Suprapubic skin (tissue), 4 donors: ENCODE data around the gene TTC24. TPM values are rescaled to one million over a fixed set of nuclear protein-coding genes. Genes with fewer than 3 reads are reported as not detected.
A peak's percentile ranks its signal among the peaks of the same experiment; 100 is the strongest.
"Not testable (repeated sequence)": the region's sequence is repeated elsewhere in the genome, so short reads cannot be mapped to it uniquely, and the experiment has no call there.

Experiments used
- DNase-seq, 2 donors: peaks; one replicate each; pipeline ENCODE4 v3.0.0-alpha.2; 2019; ENCODE audit warnings: low spot score in 2 of 2
- H3K27ac ChIP-seq: fragments of 200-600 bp; sonication (generic); one replicate; pipeline ENCODE4 v1.5.1; 2019
- H3K27me3 ChIP-seq: fragments of 200-600 bp; sonication (generic); one replicate; pipeline ENCODE4 v1.5.1; 2019
- H3K36me3 ChIP-seq: fragments of 200-600 bp; sonication (generic); one replicate; pipeline ENCODE4 v1.5.1; 2019
- H3K4me1 ChIP-seq: fragments of 200-600 bp; sonication (generic); one replicate; pipeline ENCODE4 v1.5.1; 2019
- H3K4me3 ChIP-seq: fragments of 200-600 bp; sonication (generic); one replicate; pipeline ENCODE4 v1.5.1; 2019; ENCODE audit warnings: mild to moderate bottlenecking
- H3K9me3 ChIP-seq: fragments of 200-600 bp; sonication (generic); one replicate; pipeline ENCODE4 v1.5.1; 2019
- EP300 ChIP-seq: sonication (generic); formaldehyde crosslinking; IDR thresholded peaks from one replicate; pipeline ENCODE4 v1.6.1; 2017; ENCODE audit warnings: antibody characterized with exemption
- POLR2A ChIP-seq, 2 donors: fragments of 450-650 bp; IDR thresholded peaks; one replicate each; pipeline ENCODE4 v1.6.1; 2017; ENCODE audit warnings: antibody characterized with exemption in 2 of 2, mild to moderate bottlenecking in 2 of 2, moderate library complexity in 2 of 2
- POLR2AphosphoS5 ChIP-seq, 3 donors: sonication (generic); formaldehyde crosslinking; IDR thresholded peaks; one replicate each; pipeline ENCODE4 v1.6.1; 2017; ENCODE audit warnings: antibody characterized with exemption in 3 of 3
- WGBS: methylation state at CpG from one replicate; pipeline ENCODE4 v1.1.5; 2018; 5-methylcytosine and 5-hydroxymethylcytosine counted together
- total RNA-seq, 4 donors: library from RNA; depleted of rRNA; stranded (reverse); fragments of >200 nt; gene quantifications; one replicate each; pipeline ENCODE4 v1.1.0, GENCODE V29; 2016
- TF ChIP-seq, protein P1 (sequence below), 2 donors: fragments of 200-600 bp in 1 of 2; fragments of 450-650 bp in 1 of 2; sonication (generic) in 1 of 2; IDR thresholded peaks; one replicate each; pipeline ENCODE4 v1.5.1; 2016 to 2019; ENCODE audit warnings: antibody characterized with exemption in 2 of 2, mild to moderate bottlenecking in 1 of 2, moderate library complexity in 1 of 2

The TTC24 gene
- total RNA-seq, 4 donors from 2014 or later, result not detected

DNA sequence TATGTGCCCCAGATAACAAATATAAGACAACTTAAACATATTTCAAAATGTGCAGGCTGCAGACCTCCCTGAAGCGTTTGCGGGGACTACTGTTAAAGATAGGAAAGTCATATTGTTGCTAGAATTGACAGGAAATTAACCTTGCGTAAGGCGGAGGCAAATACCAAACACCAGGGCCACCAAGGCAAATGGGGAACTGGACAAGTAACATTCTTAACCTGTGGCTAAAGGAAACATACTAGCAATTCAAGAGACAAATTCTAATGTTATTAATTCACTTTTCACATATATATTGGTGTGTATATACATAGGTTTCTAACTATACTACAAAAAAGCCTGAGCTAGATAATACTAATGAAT, 46.5 kb downstream of the TTC24 start:
- Histone ChIP-seq H3K27me3 (peaks cover 82% of the 10 kb centered on the region), H3K9me3 (no peaks in the 10 kb centered on the region), H3K4me3 (no peak overlapping the region)

DNA sequence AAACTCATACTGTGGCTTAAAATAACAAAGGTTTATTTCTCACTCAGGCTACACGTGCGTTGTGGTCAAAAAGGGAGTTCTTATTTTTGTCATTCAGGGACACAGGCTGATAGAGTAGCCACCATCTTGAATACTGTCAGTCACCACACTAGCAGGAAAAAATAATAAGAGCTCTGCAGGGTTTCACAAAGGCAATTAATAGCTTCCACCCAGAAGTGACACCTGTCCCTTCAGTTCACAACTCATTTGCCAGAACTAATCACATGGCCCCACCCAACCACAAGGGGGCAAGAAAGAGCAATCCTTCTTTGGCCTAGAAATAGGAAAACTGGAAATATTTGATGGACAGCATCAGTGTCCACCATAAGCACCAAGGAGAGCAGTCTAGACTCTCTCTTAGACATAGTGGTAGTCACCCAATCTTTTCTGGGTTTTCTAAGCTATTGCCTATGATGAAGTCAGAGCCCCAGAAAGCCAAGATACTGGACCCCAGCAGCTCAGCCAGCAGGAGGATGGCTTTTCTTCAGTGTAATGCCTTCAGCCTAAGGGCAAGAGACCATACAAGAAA, 47.9 kb downstream of the TTC24 start:
- Histone ChIP-seq H3K4me3 (no peak overlapping the region), H3K27ac (no peak overlapping the region), H3K36me3 (no peaks in the 10 kb centered on the region), H3K4me1 (peaks cover 21% of the 10 kb centered on the region), H3K9me3 (no peaks in the 10 kb centered on the region), H3K27me3 (peaks cover 81% of the 10 kb centered on the region)
- DNase-seq, result no peak
- TF ChIP-seq, protein P1, sequence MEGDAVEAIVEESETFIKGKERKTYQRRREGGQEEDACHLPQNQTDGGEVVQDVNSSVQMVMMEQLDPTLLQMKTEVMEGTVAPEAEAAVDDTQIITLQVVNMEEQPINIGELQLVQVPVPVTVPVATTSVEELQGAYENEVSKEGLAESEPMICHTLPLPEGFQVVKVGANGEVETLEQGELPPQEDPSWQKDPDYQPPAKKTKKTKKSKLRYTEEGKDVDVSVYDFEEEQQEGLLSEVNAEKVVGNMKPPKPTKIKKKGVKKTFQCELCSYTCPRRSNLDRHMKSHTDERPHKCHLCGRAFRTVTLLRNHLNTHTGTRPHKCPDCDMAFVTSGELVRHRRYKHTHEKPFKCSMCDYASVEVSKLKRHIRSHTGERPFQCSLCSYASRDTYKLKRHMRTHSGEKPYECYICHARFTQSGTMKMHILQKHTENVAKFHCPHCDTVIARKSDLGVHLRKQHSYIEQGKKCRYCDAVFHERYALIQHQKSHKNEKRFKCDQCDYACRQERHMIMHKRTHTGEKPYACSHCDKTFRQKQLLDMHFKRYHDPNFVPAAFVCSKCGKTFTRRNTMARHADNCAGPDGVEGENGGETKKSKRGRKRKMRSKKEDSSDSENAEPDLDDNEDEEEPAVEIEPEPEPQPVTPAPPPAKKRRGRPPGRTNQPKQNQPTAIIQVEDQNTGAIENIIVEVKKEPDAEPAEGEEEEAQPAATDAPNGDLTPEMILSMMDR (IDR thresholded peaks at IDR 0.05), result peak; percentile 35 to 60
- TF ChIP-seq POLR2AphosphoS5 (IDR thresholded peaks at IDR 0.05) (no peak), EP300 (no peak), POLR2A (IDR thresholded peaks at IDR 0.05) (no peak)
- WGBS, result 93% methylated on average over 2 of the region's 2 CpGs

More for the DNA sequence above, 46.5 kb downstream of the TTC24 start:
- DNase-seq, result no peak
- no peak overlapping the region for H3K27ac ChIP-seq
- WGBS, result 48% methylated on average over 4 of the region's 4 CpGs
- TF ChIP-seq, protein P1 (IDR thresholded peaks at IDR 0.05), result no peak
- TF ChIP-seq EP300 (no peak), POLR2A (IDR thresholded peaks at IDR 0.05) (no peak), POLR2AphosphoS5 (IDR thresholded peaks at IDR 0.05) (no peak)
- H3K36me3 ChIP-seq, result no peaks in the 10 kb centered on the region
- H3K4me1 ChIP-seq, result peaks cover 21% of the 10 kb centered on the region

DNA sequence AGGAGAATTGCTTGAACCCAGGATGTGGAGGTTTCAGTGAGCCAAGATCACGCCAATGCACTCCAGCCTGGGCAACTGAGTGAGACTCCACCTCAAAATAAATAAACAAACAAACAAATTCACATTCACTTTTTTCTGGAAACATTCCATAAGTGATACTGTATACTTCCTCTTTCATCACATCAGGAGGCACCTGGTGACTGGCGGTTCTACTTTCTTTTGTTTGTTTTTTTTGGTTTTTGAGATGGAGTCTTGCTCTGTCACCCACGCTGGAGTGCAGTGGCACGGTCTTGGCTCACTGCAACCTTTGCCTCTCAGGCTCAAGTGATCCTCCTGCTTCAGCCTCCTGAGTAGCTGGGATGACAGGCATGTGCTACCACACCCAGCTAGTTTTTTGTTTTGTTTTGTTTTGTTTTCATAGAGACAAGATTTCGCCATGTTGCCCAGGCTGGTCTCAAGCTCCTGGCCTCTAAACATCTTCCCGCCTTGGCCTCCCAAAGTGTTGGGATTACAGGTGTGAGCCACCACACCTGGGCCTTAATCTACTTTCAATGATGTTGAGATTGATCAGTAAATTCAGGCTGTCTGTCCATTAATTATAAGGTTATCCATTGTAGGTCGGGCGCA, 50.4 kb downstream of the TTC24 start:
- TF ChIP-seq POLR2AphosphoS5 (IDR thresholded peaks at IDR 0.05) (no peak), EP300 (no peak), POLR2A (IDR thresholded peaks at IDR 0.05) (no peak)
- TF ChIP-seq, protein P1 (IDR thresholded peaks at IDR 0.05), result no peak
- H3K4me3 ChIP-seq, result no peak overlapping the region
- H3K27ac ChIP-seq, result no peak overlapping the region
- no peaks in the 10 kb centered on the region for H3K9me3 ChIP-seq
- H3K4me1 ChIP-seq, result peaks cover 8% of the 10 kb centered on the region
- H3K36me3 ChIP-seq, result no peaks in the 10 kb centered on the region
- no peak for DNase-seq
- 79% methylated on average over 8 of the region's 8 CpGs for WGBS
- peaks cover 70% of the 10 kb centered on the region for H3K27me3 ChIP-seq

DNA sequence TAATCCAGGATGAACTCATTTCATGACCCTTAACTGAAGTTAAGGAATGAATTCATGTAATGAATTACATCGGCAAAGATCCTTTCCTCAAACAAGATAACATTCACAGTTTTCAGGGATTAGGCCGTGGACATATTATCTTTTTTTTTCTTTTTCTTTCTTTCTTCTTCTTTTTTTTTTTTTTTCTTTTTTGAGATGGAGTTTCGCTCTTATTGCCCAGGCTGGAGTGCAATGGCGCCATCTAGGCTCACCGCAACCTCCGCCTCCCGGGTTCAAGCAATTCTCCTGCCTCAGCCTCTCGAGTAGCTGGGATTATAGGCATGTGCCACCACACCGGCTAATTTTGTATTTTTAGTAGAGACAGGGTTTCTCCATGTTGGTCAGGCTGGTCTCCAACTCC, 51.6 kb downstream of the TTC24 start:
- peaks cover 68% of the 10 kb centered on the region for H3K27me3 ChIP-seq
- H3K4me3 ChIP-seq, DNase-seq, H3K4me1 ChIP-seq, H3K9me3 ChIP-seq, H3K36me3 ChIP-seq, H3K27ac ChIP-seq: not testable (repeated sequence)
- 57% methylated on average over 9 of the region's 9 CpGs for WGBS

DNA sequence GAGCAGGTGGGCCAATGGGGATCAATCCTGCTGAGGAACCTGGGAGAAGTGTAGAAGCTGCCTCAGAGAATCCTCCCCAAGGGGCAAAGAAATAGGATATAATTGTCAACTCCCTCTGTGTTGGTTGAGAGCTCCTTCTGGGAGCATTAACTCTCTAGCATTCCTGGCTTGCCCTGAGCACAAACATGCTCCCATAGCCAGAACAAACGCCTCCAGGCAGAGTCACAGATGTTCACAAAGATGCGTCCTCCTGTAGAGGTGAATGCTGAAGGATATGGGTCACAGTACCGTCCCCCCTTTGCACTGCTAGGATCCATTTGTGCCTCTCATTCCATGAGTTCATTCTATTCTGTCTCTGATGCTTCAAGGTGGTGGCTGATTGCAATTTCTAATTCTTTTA, 52.8 kb downstream of the TTC24 start:
- Histone ChIP-seq H3K4me1 (no peaks in the 10 kb centered on the region), H3K27ac (no peak overlapping the region), H3K27me3 (peaks cover 68% of the 10 kb centered on the region), H3K4me3 (no peak overlapping the region), H3K36me3 (no peaks in the 10 kb centered on the region), H3K9me3 (no peaks in the 10 kb centered on the region)
- WGBS, result 53% methylated on average over 3 of the region's 3 CpGs
- DNase-seq, result no peak
- TF ChIP-seq, protein P1 (IDR thresholded peaks at IDR 0.05), result no peak
- TF ChIP-seq POLR2A (IDR thresholded peaks at IDR 0.05) (no peak), EP300 (no peak)

Other genes with a start within 250 kb of the TTC24 start
- 100 to 1,000 TPM in 3 of 4 donors, 10 to 100 TPM in 1; 91.4 to 198 (median 149) TPM for gene CCT3, start 241.4 kb upstream of the TTC24 start, total RNA-seq
- gene TSACC, start 241.2 kb upstream of the TTC24 start, total RNA-seq, result not detected
- gene RHBG, start 210.5 kb upstream of the TTC24 start, total RNA-seq, result 10 to 100 TPM in 1 of 4 donors, 1 to 10 TPM in 3; 7.4 to 14.8 (median 8.1) TPM
- 10 to 100 TPM; 61.7 to 73.5 (median 67.1) TPM for gene MEF2D, start 78.9 kb upstream of the TTC24 start, total RNA-seq
- gene IQGAP3, start 7.2 kb upstream of the TTC24 start, total RNA-seq, result 1 to 10 TPM; 2.2 to 5.7 (median 4.5) TPM
- gene NAXE, start 12.1 kb downstream of the TTC24 start, total RNA-seq, result 10 to 100 TPM; 42.7 to 80.8 (median 63.3) TPM
- 10 to 100 TPM; 15.9 to 25.1 (median 20.5) TPM for gene GPATCH4, start 21.8 kb downstream of the TTC24 start, total RNA-seq
- 1 to 10 TPM in 2 of 4 donors, not detected in 2; 1.0 to 2.9 TPM for gene HAPLN2, start 39.7 kb downstream of the TTC24 start, total RNA-seq
- gene BCAN, start 62.4 kb downstream of the TTC24 start, total RNA-seq, result 10 to 100 TPM; 17.8 to 41.2 (median 29.4) TPM
- 1 to 10 TPM; 1.9 to 7.4 (median 4.8) TPM for gene NES, start 97.7 kb downstream of the TTC24 start, total RNA-seq
- 10 to 100 TPM; 38.4 to 98.0 (median 68.2) TPM for gene CRABP2, start 125.9 kb downstream of the TTC24 start, total RNA-seq
- 10 to 100 TPM; 20.7 to 40.3 (median 34.2) TPM for gene METTL25B, start 148.7 kb downstream of the TTC24 start, total RNA-seq
- 10 to 100 TPM; 33.8 to 59.6 (median 38.9) TPM for gene ISG20L2, start 149.0 kb downstream of the TTC24 start, total RNA-seq
- 10 to 100 TPM; 33.6 to 66.6 (median 55.0) TPM for gene MRPL24, start 161.4 kb downstream of the TTC24 start, total RNA-seq
- 100 to 1,000 TPM; 178 to 250 (median 210) TPM for gene HDGF, start 172.0 kb downstream of the TTC24 start, total RNA-seq
- gene PRCC, start 187.8 kb downstream of the TTC24 start, total RNA-seq, result 10 to 100 TPM; 39.1 to 50.1 (median 43.3) TPM
- gene SH2D2A, start 237.1 kb downstream of the TTC24 start, total RNA-seq, result under 1 TPM in 2 of 4 donors, not detected in 2; 0.29 to 0.48 TPM